Stimulated activated CD8-positive, alpha-beta memory T cell treated with anti-CD3 and anti-CD28 coated beads, Interleukin-12 subunit alpha, Interleukin-12 subunit beta, amount 100 ng/mL, for 4 hours (primary cell): Measurements from ENCODE around the gene HOXA9.

Experiments
- DNase-seq: peaks from one replicate; pipeline ENCODE4 v3.0.0-alpha.2; 2020; ENCODE audit warnings: low read depth

Gene HOXA9

DNA sequence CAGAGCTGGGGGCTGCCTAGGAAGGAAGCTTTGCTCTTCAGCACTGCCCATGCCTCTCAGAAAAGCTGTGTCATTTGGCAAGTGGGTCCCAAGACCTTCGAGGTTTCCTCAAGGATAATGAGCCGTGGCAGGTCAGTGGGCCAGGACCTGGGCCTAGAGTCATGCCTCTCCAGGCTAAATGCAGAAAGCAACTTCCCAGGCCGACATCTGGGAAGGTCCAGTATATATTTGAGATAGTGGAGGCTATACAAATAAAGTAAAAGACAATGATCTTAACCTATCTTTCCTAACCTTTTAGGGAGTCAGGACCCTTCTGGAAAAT is 11.1 kb upstream of the HOXA9 start:
- DNase-seq = no peak

DNA sequence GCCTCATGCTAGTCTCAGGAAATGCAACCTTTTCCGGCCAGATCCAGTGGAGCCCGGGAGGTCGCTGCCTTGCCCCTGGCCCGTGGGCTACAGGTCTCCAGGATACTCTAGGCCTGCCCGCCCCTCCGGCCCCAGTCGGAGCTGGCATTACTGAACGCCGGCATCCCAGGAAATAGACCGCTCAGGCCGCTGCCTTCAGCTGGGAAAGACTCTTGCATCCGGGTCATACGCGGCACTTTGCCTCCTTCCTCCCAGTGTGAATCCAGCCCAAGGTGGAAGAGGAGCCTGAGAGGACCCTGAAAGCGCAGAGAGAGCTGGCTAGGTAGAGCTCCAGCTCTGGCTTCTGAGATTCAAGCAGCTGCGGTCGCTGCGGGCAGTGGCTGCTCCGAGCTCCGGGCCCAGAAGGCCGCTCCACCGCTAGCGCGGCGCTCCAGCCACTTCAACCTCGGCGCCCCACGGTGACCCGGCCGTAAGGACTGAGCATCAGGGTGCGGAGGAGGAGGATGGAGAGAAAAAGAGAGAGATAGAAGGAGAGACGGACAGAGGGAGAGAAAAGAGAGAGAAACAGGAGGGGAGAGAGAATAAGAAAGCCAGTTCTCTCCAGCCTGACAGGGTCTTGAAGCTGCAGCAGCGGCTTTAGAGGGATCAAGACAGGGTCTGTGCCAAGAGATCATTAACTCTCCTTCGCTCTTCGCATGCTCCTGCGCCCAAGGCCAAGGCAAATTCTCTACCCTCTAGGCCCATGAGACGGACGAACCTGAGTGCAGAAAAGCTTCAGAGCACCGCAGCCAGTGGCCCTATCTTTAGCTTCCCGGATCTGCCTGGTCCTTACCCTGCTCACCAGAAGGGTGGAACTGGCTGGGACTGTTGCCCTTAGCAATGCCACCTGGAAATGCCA is 10.5 kb upstream of the HOXA9 start:
- DNase-seq = no peak

DNA sequence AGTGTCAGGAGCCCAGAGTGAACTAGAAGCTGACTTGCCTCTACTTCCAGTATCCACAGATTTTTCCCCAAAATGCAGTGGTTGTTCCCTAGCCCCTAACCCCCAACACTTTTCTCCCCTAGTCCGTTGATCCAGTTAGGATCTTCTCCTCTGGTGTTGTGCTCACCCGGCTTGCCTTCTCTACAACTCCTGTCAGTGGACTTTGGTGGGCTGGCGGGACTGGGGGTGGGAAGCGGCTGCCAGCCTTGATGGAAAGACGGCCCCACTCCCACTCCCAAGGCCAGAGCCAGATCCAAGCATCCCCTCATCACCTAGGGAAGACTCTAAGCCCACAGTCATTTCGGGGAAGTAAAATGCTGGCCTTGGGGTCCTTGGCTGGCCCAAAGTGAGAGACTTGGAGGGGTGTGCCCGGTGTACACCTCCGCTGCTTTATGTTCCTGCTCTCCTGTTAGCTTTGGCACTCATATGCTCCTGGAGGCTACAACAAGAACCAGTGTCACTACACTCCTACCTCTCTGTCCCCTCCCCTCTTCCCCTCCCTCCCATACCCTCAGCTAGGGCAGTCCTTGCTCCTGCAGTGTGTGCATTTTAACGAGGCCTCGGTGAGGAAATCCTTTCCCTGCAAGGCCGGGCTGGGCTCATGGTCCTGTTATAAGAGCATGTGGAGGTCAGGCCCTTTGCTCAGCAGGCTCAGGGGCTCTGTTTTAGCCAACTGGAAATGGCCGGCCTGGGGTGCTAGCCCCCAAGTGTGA is 9.7 kb upstream of the HOXA9 start:
- no peak for DNase-seq

DNA sequence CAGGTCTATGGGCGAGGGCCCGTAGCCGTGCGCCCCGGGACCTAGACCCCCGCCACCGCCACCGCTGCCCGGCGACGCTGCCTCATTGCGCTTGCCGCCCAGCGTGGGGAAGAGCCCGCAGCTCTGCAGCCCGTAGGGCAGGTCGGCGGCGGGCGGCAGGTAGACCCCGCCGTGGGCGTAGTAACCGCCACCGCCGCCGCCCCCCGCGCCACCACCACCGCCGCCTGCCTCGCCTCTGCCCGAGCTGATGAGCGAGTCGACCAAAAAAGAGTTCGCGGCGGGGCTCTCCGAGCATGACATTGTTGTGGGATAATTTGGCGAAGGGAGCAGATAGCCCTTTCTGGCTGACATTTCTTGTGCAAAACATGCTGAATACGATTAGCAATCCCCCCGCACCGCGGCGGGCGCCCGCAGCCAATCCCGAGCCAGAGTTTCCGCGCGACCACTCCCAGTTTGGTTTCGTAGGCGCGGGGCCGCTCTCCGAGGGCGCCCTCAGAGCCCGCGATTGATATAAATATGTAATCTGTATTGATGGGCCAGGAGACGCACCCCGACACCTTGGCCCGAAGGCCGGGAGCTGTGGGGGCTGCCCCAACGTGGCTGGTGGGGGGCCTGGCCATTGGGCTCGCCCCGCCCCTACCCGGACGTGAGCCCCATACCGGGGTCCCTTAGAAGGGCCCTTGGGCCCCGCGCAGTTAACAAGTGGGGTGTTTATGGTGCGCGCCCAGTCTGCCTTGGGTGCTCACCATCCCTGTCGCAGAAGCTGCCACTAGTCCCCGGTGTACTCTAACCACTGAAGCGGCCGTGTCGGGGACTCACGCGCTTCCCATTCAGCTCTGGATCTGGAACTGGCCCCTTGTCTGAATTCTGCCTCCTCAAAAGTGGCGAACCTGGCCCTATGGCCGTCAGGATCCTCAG is 8.9 kb upstream of the HOXA9 start, which contains the start of gene HOXA10:
Gene HOXA10 (minus strand): TSS at position 365 of the 918 bp plus-strand sequence. CDS start 14 bp downstream, at position 351.
- no peak for DNase-seq

DNA sequence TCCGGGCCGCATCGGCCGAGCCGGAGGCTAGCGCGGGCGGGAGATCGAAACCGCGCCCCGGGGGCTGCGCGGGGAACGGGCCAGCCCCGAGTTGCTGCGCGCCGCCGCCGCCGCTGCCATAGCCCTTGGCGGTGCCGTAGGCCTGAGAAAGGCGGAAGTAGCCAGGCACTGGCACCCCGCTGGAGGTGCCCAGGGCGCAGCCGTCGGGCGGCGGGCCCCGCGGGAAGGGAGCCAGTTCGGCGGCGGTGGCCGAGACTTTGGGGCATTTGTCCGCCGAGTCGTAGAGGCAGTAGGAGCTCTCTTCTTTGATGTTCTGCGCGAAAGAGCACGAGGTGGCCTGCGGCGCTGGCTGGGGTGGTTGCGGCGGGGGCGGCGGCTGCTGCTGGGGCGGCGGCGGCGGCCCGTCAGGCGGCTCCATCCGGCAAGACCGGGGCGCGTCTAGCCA is 8.2 kb upstream of the HOXA9 start:
- no peak for DNase-seq

DNA sequence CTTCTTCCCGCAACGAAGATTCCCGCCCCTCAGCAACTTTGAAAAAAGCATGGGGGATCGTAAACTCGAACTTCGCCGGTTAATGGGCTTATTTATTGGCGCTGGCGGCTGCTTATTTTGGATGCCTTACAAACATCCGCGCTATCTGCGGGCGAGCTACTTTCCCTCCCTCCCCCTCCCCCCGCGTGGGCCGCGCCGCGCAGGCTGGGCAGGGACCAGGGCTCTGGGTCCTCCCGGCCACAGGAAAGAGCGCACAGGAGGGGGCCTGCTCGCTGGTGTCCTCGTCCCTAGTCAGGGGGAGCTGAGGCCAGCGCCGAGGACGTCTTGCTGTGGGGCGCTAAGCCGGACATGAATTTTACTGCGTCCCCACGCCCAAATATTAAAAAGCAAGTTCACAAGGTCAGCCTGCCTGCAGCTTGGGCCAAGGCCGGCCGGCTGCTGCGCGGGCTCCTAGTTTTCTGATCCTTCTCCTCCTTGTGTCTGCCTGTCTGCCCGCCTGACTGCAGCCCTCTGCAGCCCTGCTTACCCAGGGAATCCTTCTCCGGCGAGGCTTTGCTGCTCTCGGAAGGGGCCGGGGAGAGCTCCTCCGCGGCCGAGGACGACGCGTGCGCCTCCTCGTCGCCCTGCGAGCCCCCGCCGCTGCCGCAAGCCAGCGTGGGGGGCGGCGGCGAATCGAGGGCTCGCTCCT is 7.6 kb upstream of the HOXA9 start:
- no peak for DNase-seq

DNA sequence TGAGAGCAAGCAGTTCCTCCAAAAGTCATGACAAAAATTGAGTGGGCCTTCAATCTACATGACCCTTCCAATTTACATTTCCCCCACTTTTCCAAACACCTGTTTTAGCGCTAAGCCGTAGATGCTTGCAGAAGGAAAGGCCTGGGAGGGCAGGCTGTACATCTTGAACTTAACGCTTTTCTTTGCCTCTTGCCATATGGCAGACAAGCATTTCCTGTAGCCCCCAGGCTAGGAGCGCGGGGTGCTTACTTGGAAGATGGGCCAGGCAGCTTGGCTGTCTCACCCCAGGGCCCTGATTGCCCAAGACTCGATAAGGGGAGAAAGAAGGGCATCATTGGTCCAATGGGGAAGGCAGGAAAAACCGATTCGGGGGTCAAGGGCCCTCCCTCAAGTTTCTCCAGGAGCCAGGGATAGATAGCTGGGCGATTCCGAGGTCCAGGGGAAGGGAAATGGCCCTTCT is 7.0 kb upstream of the HOXA9 start:
- DNase-seq = no peak

DNA sequence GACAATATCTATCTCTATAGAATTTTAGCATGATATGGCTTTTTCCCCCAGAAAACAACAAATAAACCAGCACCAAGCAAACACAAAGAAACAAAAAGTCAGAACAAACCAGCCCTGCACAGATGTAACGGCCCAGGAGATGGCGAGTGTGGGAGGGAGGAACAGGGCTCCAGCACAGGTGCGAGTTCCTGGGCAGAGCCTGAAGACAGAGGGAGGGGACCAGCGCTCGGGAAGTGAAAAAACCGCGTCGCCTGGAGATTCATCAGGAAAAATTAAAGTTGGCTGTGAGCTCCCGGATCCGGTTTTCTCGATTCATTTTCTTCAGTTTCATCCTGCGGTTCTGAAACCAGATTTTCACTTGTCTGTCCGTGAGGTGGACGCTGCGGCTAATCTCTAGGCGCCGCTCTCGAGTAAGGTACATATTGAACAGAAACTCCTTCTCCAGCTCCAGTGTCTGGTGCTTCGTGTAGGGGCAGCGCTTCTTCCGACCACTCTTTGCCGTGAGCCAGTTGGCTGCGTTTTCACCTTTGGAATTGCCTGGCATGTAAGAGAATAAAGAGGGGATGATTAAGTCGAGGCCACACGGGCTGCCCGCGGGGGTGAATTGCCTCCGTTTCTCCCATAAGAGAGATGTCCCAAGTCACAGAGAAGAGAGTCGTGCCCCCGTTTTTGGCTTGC is 6.4 kb upstream of the HOXA9 start:
- DNase-seq = no peak

DNA sequence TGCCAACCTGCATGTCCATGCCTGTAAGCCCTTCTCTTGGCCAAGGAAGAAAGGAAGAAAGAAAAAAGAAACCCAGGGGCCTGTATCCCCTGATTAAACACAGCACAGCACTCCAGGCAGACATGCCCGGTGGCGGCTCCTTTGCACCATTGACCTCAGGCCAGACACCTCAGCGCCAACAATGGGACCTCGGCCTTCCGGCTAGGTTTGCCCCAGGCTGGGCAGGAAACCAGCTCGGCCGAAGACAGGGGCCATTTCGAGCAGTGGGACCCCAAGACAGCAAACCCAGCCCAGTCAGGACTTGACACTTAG is 5.9 kb upstream of the HOXA9 start:
- DNase-seq = no peak

DNA sequence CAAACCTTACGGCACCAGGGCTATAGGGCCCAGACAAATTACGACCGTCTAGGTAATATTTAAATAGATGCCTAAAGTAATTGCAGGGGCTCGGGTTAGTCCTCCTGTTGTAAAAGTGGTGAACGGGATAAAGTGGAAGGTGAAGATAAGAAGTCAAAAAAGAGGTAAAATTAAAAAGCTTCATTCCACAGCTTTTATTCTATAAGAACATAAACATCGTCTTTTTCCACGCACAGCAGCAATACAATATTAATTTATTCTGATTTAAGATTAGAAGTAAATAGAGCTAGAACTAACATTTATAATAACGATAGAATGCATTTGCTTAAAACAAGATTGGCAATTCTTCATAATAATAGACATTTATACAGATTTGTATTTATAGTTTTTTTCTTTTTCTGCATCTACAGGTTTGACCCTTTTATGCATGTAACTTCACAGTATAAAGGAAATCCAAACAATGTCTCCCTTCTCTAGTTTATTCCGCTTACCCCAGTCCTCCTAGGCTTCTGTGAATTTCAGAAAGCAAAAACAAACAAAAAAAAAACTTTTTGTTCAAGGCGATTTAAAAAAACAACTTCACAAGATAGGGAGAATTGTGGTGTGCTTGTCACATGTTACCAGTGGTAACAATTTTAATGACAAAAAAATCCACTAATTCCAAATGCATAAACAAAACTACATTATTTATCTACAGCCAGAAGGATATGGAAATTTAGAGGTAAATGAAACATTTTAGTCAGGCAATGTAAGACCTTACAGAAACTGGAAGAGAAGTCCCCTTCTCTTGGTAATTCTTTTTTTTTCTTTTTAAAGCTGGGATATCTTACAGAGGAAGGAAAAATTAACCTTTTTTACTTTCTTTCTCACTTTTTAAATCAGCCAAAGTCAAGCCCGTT is 5.3 kb upstream of the HOXA9 start:
- no peak for DNase-seq

DNA sequence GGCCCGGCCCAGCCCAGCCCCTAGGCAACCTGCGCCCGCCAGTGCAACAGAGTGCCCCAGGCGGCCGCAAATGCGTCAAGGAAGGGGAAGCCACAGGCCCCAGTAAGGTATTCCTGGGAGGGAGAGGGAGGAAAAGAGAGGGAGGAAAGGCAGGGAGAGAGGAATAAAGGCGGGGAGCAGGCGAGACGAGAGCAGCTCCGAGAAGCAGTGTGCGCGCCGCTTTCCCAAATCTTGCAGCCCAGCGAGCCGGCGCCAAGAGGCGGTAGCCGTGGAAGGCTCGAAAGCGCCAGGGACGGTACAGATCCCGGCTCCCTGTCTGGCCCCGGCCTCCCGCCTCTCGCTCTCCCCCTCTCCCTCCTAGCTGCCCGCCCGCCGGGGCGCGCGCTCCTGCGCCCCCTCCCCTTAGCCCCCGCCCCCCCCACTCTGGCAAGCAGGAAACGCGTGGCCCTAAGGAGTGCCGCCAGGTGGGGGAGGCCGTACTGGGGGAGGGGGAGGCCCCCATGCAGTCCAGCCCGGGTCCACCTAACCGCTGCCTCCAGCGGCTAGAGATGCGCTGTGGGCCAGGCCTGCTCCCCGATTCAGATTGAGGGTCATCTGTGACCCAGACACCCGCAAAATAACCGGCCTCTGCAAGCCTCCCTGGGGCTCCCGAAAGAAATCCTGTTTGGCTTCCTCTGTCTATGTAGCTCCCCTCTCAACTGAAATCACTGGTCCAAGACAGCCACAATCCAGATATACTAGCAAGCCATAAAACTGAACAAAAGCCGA is 4.5 kb upstream of the HOXA9 start:
- DNase-seq = no peak

DNA sequence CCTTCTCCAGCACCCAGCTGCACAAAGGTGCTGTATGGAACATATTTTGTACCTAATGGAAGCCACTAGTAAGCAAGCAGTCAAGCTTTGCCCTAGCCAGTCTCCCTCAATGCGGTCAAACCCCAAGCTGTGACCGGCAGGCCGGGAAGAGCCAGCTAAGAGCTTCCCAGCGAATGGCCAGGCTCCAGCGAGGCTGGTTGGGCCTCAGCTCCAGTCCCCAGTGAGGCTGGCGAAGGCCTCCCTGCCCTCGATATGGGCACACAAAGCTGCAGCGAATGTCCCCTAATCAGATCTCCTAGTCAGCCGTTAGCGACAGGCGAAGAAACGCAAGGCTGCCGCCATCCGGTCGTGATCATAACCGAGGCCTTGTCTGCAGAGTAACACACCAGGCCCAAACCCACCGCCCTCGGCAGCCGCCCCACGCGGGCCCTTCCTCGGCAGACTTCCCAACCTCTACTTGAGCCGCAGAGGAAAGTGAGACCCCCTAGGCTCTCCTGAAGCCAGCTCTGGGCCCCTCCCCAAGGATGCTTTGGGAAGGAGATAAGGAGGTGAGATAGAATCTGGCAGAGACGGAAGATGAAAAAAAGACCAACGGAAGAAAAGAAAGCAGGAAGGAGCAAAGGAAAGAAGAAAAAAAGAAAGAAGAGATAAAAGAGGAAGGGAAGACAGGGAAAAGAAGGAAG is 3.1 kb upstream of the HOXA9 start:
- no peak for DNase-seq

DNA sequence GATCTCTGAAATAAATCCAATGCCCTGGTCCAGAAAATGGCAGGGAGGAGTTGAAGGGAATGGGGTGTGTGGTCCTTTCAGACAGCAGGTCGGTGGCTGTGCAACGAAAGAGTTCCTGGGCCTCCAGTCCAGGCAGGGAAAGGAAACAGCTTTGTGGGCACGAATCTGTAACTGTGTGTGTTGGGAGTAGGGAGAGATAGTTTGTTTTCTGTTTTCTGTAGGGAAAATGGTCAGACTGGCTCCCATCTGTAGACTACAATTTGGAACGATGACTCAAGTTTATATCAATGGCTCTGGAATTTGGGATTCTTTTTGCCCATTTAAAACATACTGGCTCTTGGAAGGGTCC is 2.6 kb upstream of the HOXA9 start:
- no peak for DNase-seq

DNA sequence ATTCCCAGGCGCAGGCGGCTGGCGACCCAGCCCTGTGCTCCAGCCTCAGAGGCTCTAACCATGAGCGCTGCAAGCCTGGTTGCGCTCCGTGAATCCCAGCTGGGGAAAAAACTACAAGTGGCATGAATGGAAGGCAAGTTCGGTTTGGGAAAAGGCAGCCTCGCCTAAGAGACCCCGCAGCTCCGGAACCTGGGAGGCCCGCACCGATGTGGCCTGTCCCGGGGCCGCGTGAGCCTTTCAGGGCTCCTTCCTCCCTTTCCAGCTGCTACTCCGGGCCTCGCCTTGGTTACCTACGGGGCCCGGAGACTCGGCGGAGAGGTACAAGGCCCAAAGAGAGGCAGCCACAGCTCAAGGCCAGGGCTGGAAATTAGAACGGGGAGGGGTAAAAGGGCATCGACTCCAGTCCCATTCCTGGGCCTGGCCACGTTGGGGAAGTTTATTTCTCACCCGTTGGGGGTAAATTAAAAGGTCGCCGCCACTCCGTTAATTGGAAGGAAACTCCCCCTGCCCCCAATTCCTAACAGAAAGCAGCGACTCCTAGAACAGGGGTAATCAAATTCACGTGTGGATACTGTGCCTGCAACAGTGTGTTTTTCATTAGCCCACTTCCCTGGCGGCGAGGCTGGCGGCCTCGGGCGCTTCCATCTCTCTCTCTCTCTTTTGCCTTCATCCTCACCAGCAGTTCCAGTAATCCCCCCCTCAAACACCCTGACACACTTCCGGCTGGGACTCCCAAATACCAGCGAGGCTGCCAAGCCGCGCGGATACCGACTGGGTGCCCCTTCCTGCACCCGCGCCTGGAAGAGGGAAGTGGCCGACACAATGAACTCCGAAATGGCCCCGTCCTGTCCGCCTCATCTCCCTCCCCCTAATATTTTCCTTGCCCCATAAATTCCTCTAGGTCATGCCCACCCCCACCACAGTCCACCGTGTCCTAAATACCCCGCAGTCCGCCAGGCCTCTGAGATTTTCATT is 1.5 kb upstream of the HOXA9 start:
- no peak for DNase-seq

DNA sequence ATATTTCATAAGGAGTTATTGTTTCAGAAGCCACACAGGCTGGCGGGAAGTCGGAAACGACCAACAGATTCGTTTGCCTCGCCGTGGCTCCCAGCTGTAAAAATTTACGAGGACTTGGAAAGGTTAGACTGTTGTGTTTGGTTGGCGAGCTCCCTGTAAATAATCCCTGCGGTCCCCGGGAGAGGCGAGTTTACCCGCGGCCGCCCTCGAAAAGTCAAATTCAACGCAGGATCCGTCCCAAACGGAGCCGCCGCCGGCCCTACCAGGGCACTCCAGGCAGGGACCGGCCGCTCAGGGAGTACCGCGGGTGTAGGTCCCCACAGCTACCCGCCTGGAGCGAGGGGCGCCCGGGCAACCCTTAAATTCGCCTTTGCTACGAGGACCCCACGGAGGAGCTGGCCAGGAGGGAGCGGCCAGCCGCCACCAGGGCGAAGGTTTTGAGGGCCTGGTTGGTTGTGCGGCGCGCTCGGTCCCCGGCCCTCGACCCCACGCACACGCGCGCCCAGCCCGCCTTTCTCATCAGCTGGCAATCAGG is 726 bp upstream of the HOXA9 start:
- DNase-seq = no peak

DNA sequence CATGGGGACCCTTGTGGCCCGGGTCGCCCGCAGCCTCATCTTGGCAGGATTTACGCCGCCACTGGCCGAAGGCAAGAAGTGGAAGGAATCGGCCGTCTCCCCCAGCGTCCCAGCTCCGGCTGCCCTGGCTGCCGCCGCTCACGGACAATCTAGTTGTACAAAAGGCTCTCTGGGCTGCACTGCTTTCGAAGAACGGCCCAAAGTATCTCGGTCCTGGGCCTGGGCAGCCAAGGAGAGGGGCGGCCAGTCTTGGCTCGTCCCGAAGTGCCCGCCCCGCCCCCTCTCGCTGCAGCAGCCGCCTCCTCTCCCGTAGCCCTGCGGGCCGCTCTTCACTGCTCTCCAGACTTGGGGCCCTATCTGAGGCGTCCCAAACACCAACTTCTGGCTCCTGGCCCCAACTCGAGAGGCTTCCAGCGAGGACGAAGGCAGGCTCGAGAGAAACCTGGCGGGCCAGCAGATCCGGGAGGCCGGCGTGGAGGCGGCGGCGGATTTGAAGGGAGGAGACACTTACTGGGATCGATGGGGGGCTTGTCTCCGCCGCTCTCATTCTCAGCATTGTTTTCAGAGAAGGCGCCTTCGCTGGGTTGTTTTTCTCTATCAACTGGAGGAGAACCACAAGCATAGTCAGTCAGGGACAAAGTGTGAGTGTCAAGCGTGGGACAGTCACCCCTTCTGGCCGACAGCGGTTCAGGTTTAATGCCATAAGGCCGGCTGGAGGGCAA is 809 bp downstream of the HOXA9 start:
- DNase-seq = no peak

DNA sequence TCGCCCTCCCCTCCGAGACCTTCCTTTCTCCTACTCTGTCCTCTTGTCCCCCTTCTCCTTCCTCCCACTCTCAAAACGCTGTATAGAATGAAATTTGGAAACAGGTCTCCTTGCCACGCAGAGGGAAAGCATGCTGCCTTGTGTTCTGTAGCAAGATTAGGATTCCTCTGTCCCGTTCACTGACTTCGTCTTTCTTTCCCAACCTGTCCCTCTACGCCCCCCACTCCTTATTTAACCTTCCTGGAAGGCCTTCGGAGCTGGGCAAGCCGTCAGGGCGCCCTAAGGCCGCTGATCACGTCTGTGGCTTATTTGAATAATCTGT is 1.3 kb downstream of the HOXA9 start:
- no peak for DNase-seq
